GM19452 (cell line): Measurements from ENCODE around the gene CHADL.
A peak's percentile ranks its signal among the peaks of the same experiment; 100 is the strongest.

Experiments used
- ATAC-seq: cut with Tn5 transposase; IDR thresholded peaks from one replicate; pipeline ENCODE4 v1.9.1; 2021; ENCODE audit not compliant: unreplicated experiment

The CHADL gene

DNA sequence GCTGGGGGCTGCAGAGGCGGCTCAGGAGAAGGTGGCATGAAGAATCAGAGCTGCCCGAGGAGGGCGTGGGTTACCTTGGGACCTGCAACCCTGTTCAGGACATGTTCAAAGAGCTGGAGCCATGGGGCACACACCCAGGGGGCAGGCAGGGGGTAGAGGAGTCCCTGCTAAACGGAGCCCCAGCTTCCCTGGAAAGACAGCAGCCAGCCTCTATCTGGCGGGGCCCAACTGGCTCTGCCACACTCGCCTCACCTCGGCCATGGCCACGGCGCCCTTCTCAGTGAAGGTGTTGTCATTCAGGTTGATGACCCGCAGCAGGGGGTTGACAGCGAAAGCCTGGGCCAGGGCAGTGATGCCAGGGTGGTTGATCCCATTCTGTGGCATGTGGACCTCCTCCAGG lies 17.0 kb upstream of the CHADL start:
- no peak for ATAC-seq

- ATAC-seq = no peak
These were observed 15.8 kb upstream of the CHADL start for GRCh38 chr22:41256254-41257253.

GRCh38 chr22:41254230-41254629 lies 13.5 kb upstream of the CHADL start:
- no peak for ATAC-seq

DNA sequence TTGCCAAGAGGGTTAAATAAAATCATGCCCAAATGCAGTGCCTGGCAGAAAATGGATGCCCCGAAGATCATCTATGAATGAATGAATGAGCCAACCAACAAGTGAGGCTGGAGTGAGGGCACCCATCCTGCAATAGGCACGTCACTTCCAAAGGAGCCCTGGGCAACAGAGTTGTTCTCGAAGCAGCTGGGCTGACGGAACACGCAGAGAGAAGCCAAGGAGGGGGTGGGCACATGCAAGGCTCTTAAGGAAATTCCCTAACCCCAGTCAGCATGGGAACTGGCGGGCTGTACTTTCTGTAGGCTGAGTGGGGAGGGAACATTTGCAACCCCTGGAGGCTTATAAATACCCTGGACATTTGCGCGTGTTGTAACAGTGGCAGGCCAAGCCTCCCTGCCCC lies 11.6 kb upstream of the CHADL start:
- no peak for ATAC-seq

- ATAC-seq = no peak
These were observed 9.4 kb upstream of the CHADL start for GRCh38 chr22:41250127-41250526.

DNA sequence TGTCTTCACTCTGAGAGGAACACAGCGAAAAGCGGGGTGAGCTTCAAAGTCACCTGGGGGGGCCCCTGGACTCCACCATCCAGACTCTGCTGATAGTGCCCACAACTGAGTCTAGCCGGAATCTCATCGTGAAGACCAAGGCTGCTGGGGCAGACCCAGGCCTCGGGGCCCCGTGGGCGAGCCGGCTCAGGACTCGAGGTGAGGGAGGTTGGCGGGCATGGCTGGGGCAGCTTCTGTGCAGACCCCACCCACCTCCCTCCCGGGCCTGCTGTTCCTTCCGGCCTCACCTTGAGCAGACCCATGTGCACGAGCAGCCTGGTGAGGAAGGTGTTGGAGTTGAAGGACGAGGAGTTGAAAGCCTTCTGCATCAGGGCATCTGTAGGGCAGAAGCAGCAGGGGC lies 8.7 kb upstream of the CHADL start:
- ATAC-seq = no peak

DNA sequence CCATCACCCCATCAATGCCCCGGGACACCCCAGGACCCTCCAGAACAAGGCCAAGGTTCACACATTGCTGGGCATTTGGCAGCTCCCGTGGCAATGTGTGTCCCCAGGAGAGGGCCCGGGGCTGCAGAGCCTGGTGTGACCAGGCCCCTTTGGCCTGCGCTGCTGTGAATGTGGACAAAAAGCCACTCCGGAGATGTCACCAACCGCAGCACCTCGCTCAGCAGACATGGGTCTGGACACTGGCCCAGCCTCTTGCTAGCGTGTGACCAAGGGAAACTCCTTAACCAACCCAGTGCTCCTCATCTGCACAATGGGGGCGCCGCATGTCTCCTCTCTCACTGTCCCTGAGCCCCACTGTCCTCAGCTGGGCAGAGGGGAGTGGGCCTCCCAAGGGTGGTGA lies 8.0 kb upstream of the CHADL start:
- ATAC-seq = no peak

DNA sequence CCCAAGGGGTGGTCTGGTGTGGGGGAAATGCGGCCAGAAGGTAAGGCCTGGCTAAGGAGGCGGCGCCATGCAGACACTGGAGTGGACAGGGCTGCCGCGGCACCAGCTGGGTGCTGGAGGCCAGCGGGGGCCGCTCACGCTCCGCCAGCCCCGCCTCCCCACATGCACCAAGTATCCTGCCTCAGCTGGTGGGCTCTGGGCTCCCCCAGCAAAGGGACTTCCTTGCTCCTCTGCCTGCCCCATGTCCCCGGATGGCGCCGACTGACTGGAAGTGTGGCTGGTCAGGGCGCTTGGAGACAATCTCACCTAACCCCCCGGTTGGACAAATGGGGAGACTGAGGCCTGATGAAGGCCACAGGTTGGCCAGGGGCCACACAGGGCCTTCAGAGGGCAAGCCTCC lies 7.6 kb upstream of the CHADL start:
- no peak for ATAC-seq

DNA sequence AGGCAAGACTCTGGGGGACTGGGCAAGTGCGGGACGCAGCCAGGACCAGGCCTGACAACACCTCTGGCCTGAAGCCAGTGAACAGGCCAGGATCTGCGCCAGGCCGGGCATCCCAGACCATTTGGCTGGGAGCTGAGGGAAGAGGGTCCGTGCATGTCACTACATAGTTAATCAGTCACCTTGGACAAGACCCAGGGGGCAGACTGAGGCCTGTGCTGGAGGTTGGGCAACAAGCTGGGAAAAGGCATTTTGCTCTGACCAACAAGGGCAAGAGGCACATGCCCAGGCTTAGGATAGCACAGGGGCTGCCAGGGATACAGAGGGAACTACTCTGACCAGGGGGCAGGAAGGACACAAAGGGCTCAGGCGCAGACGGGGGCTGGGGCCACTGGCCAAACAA lies 7.0 kb upstream of the CHADL start:
- ATAC-seq = no peak

DNA sequence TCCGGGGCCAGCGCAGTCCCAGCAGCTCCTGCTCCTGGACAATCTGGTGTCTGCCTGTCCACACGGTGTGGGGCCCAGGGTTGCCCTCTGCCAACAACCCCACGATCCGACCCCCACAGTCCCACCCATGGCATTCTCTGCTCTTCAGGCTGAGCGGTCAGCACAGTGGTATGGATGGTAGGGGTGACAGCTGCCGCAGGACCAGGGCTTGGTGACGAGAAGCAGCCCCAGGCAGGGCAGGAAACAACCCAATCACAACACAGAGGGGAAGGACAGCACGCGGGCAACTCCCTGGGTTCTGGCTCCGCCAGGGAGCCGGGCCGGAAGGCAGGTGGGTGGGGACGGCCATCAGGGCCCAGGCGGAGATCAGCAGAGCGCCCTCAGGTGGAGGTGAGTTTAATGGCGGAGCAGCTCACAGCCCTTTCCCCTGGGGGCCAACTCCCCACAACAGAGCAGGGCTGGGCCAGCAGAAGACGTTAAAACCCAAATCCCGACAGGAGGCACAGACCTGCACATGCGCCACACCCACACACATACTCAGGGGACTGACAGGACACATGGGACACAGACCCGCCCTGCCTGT lies 5.3 kb upstream of the CHADL start:
- ATAC-seq = no peak

- ATAC-seq = no peak
These were observed 2.6 kb upstream of the CHADL start for GRCh38 chr22:41243361-41243760.

DNA sequence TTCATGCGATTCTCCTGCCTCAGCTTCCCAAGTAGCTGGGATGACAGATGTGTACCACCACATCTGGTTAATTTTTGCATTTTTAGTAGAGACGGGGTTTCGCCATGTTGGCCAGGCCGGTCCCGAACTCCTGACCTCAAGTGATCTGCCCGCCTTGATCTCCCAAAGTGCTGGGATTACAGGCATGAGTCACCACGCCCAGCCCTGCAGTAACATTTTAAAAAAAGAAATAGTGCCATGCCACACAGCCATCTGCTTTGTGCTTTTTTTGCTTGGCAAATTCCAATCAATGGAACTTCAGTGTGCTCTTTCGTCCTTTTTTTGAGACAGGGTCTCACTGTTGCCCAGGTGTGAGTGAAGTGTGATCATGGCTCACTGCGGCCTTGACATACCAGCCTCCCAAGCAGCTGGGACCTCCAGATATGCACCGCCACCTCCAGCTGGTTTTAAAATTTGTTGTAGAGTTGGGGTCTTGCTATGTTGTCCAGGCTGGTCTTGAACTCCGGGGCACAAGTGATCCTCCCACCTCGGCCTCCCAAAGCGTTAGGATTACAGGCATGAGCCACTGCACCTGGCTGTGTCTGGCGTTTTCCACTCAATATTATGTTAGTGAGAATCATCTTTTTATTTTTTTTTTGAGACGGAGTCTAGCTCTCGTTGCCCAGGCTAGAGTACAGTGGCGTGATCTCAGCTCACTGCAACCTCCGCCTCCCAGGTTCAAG lies 1.8 kb upstream of the CHADL start:
- no peak for ATAC-seq

GRCh38 chr22:41241133-41241676 lies 474 bp upstream of the CHADL start:
- ATAC-seq = no peak

- ATAC-seq = no peak
These were observed 1.1 kb downstream of the CHADL start for GRCh38 chr22:41239443-41240128.

GRCh38 chr22:41238570-41239442 lies 1.9 kb downstream of the CHADL start:
- no peak for ATAC-seq

DNA sequence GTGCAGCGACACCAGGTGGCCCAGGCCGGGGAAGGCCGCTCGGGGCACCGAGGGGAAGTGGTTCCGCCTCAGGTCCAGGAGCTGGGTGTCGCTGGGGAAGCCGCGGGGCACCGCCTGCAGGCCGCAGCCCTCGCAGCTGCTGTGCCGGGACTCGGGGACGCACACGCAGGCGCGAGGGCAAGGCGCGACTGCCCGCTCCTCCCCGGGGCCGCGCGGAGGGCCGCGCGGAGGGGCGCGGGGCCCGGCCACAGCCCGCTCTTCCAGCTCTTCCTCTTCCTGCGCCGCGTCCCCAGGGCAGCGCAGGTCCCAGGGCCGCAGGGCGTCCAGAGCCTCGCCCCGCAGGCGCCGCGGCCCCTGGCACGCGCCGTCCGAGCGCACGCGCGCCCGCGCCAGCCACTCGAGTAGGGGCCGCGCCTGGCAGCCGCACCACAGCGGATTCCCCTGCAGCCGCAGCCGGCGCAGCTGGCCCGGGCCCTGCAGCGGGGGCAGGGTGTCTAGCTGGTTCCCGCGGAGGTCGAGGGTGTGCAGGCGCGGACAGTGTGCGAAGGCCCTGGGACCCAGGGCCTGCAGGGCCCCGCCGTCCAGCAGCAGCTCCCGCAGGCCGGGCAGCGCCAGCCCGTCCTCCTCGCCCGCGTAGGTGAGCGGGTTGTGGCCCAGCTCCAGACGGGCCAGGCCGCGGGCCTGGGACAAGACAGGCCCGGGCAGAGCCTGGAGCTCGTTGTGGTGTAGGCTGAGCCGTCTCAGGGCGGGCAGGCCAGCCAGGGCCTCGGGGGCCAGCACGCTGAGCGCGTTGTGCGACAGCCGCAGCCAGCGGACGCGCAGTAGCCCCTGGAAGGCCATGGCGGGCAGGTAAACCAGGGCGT lies 2.8 kb downstream of the CHADL start:
- ATAC-seq = peak; percentile 50

GRCh38 chr22:41237036-41237706 lies 3.6 kb downstream of the CHADL start:
- ATAC-seq = no peak
